22Rv1 (cell line): ENCODE measurements around the gene MUC16.

Experiments used
- H3K27ac ChIP-seq: fragments of 450-650 bp; 2 replicates; pipeline ENCODE4 v1.5.1; 2017
- ZFX ChIP-seq: fragments of 450-650 bp; IDR thresholded peaks from 2 replicates; pipeline ENCODE4 v1.6.1; 2017; ENCODE audit warnings: antibody characterized with exemption, borderline replicate concordance
- TF ChIP-seq, protein P1 (sequence below): fragments of 450-650 bp; IDR thresholded peaks from 2 replicates; pipeline ENCODE4 v1.5.1; 2017; ENCODE audit warnings: mild to moderate bottlenecking

The MUC16 gene

GRCh38 chr19:9032136-9032631 is 22.0 kb upstream of the MUC16 start:
- no peak overlapping the region for H3K27ac ChIP-seq
- TF ChIP-seq, protein P1, sequence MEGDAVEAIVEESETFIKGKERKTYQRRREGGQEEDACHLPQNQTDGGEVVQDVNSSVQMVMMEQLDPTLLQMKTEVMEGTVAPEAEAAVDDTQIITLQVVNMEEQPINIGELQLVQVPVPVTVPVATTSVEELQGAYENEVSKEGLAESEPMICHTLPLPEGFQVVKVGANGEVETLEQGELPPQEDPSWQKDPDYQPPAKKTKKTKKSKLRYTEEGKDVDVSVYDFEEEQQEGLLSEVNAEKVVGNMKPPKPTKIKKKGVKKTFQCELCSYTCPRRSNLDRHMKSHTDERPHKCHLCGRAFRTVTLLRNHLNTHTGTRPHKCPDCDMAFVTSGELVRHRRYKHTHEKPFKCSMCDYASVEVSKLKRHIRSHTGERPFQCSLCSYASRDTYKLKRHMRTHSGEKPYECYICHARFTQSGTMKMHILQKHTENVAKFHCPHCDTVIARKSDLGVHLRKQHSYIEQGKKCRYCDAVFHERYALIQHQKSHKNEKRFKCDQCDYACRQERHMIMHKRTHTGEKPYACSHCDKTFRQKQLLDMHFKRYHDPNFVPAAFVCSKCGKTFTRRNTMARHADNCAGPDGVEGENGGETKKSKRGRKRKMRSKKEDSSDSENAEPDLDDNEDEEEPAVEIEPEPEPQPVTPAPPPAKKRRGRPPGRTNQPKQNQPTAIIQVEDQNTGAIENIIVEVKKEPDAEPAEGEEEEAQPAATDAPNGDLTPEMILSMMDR, result no peak
- no peak for TF ChIP-seq ZFX

DNA sequence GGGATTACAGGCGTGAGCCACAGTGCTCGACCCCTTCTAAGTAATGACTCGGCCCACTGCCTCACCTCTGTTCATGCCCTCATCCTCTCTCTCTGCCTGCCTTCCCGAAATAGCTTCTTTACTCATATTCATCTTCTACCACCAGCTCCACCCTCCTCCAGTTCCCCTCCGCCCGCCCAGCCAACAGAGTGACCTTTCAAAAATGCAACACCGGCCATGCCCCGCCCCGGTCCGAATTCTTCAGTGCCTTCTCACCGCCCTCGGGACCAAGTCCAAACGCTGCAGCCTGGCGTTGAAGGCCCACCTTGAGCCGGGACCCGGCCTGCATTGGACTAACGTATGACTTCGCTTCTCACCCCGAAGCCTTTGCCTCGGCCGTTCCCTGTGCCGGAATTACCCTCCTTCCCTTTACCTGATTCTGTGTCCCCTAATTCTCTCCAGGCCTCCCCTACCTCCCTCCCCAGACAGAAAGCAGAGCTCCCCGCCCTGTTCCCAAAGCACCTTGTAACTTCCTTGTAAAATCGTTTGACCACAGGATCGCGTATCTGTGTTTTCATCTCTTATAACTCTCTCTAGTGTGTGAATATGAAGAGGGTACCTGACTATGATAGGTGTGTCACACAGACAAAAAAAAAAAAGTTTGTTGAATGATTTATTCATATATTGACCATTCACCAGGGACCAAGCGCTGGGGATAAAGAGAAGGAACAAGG is 8.1 kb upstream of the MUC16 start:
- H3K27ac ChIP-seq, result no peak overlapping the region
- TF ChIP-seq, protein P1, result no peak
- TF ChIP-seq ZFX, result no peak

DNA sequence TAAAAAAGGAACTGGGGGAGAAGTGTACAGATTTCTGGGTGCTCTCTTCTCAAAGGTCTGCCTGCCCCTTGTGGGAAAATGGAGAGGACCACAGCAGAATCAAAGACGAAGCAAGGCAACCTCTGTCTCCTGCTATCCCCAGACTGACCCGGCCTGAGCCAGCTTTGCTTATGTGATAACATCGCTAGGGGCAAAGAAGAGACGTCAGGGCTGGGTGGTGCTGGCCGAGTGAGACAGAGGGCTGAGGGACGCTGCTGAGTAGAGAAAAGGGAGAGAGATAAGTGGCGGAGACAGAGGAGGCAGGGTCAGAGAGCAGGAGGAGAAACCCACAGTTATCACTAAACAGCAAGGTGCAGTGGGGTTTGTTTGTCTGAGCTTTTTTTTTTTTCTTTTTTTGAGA is 4.6 kb upstream of the MUC16 start:
- no peak overlapping the region for H3K27ac ChIP-seq
- TF ChIP-seq ZFX, result no peak
- TF ChIP-seq, protein P1, result no peak

- no peak for TF ChIP-seq ZFX
- TF ChIP-seq, protein P1, result no peak
- H3K27ac ChIP-seq, result no peak overlapping the region
These were observed 3.8 kb upstream of the MUC16 start for GRCh38 chr19:9013988-9014387.

GRCh38 chr19:9011875-9012274 is 1.7 kb upstream of the MUC16 start:
- TF ChIP-seq, protein P1, result no peak
- no peak for TF ChIP-seq ZFX
- H3K27ac ChIP-seq, result no peak overlapping the region

DNA sequence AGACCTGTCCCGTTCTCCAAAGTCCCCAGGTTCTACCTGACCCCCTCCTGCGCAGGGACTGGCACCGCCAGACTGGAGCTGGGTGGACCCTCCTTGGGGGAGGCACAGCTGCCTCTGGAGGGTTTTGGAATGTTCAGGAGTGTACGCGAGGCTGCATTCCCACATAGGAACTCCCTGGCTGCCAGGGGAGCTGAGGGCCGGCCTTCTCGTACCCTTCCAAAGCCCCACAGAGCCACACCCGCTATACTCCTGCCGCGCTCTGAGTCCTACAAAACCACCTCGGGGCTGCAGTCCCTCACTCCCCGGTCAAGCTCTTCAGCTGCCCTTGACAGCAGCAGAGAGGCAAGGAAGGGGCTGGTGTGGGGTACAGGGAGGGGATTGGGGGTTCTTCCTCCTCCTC is 484 bp upstream of the MUC16 start:
- no peak for TF ChIP-seq ZFX
- TF ChIP-seq, protein P1, result no peak
- H3K27ac ChIP-seq, result no peak overlapping the region

- TF ChIP-seq, protein P1, result no peak
- TF ChIP-seq ZFX, result no peak
These were observed 778 bp downstream of the MUC16 start for GRCh38 chr19:9009431-9009830.

More at GRCh38 chr19:9009431-9009830, 778 bp downstream of the MUC16 start:
- no peak overlapping the region for H3K27ac ChIP-seq
